ENCODE results near the gene ZNF668.
A peak's percentile ranks its signal among the peaks of the same experiment; 100 is the strongest.

ZNF668 gene

DNA sequence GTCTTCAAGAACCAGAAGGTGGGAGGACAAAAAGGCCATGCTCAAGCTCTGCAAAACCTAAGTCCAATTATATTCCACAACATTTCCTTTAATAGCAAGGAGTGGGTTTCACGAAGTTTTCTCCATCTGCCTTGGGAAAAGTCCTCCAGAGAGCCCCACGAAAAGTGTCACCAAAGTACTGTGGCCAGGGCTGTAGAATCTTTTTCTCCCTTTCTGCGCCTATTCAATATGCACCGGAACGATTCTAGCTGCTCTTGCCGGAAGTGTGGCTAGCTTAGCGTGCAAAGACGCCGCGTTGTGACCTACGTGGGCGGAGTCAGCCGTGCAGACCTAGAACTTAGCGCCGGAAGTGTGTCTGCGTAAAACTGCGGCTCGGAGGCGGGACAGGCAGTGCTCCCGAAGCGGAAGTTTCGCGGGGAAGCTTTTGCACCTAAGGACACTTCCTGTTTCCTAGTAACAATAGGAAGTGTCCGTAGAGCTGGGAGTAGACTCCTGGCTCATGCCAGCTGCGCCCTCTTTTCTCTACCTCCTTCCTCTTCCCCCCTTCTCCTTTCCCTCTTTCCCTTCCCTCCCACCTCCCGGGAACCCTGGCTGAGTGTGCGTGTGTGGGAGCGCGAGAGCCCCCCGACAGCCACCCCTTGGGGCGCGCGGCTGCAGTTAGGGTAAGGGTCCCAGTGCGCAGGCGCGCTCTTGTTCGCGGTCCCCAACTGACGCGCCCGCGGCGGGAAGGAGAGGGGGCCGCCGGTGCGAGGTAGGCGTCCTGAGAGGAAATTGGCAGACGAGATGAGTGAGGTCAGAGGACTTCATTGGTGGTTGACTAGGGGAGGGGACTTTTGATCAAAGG, at the start of gene ZNF668, which contains the start of gene ZNF646:
ZNF668 (minus strand) TSS at position 271 of the 844 bp plus-strand sequence. CDS start 9,781 bp downstream, outside the sequence.
ZNF646 (plus strand) TSS at position 453 of the 844 bp plus-strand sequence. CDS start 1,903 bp downstream, outside the sequence.
- peak; percentile 99 to 100 for DNase-seq

DNA sequence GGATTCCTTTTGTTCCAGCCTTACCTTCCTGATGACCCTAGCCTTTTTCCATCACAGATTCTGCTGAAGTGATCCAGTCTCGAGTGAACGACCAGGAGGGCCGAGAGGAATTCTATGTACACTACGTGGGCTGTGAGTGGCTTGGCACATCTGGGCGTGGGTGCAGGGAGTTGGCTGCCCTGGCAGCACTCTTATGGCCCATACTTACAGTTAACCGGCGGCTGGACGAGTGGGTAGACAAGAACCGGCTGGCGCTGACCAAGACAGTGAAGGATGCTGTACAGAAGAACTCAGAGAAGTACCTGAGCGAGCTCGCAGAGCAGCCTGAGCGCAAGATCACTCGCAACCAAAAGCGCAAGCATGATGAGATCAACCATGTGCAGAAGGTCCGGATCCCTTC, 46.1 kb upstream of the ZNF668 start:
- no peak for DNase-seq

DNA sequence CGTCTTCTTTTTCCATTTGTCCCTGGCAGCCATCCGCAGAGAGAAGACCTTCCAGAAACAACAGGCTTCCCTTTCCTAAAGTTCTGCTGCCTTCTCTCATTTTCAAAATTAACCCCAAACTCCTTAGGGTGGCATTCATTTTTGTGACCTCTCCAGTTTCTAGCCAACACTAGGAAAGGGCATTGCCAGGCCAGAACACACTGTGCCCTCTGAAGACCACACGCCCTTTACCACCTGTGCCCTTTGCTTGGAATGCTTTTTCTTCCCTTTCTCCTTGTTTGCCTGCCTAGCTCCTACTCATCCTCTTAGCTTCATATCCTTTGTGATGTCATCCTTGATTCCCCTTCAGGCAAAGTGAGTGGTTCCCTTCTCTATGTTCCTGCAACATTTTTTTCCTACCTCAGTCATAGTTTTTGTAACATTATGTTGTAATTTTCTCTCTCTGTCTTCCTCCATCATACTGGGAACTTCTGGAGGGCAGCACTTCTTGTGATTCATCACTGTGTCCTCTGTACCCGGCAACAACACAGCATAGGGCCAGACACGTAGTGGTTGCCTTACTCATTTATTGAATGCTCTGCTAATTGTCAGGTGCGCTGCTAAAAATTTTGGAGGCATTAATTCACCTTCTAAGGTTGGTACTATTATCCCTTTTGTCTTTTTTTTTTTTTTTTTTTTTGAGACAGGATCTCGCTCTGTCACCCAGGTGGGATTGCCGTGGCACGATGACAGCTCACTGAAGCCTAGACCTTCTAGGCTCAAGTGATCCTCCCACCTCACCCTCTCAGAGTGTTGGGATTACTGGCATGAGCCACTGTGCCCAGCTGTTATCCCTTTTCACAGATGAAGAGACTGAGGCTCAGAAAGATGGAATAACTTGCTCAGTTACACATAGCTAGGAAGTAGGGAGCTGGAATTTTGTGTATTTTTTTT, 44.4 kb upstream of the ZNF668 start:
- no peak for DNase-seq

DNA sequence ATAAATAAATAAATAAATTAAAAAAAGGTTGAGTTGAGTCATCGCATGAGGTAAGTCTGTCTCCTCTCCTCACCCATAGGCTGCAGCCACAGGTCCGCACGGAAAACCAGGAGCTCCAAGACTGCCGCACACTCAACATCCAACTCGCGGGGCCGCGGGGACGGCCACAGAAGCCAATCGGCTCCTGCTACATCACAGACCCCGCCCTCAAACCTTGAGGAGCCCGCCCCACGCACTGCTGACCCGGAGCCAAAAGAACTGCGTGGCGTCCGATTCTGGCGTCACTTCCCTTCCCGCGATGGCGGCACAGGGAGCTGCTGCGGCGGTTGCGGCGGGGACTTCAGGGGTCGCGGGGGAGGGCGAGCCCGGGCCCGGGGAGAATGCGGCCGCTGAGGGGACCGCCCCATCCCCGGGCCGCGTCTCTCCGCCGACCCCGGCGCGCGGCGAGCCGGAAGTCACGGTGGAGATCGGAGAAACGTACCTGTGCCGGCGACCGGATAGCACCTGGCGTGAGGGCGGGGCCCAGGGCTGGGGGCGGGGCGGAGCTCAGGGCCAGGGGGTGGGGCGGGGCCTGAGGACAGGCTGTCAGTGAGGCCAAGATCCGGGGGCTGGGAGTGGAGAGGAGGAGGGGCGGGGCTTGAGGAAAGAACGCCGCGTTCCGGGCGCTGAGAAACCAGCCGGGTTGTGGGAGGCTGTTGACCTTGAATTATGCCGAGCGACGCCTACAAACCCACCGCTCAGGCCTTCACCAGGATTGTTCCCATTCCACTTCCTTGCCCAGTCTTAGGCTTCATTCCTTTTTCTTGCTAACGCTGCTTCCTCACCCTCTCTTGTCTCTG, 43.6 kb upstream of the ZNF668 start, which contains the start of gene KAT8:
KAT8 (plus strand) TSS at position 281 of the 839 bp plus-strand sequence; CDS start at position 299, 18 bp downstream.
- peak; percentile 99 for DNase-seq

DNA sequence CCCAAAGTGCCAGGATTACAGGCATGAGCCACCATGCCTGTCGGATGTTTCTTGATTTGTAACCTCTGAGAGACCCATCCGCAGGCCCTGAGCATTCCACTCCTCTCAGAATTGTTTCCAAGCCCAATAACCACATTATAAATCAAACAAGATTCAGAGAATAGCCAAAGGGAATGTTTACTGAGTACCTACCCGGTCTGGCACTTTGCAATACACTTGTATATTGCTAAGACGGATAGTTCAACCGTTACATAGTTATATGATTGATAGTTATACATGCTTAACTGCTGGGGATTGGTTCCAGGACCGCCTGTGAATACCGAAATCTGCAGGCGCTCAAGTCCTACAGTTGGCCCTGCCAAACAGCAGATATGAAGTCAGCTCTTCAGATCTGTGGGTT, 40.4 kb upstream of the ZNF668 start:
- no peak for DNase-seq

DNA sequence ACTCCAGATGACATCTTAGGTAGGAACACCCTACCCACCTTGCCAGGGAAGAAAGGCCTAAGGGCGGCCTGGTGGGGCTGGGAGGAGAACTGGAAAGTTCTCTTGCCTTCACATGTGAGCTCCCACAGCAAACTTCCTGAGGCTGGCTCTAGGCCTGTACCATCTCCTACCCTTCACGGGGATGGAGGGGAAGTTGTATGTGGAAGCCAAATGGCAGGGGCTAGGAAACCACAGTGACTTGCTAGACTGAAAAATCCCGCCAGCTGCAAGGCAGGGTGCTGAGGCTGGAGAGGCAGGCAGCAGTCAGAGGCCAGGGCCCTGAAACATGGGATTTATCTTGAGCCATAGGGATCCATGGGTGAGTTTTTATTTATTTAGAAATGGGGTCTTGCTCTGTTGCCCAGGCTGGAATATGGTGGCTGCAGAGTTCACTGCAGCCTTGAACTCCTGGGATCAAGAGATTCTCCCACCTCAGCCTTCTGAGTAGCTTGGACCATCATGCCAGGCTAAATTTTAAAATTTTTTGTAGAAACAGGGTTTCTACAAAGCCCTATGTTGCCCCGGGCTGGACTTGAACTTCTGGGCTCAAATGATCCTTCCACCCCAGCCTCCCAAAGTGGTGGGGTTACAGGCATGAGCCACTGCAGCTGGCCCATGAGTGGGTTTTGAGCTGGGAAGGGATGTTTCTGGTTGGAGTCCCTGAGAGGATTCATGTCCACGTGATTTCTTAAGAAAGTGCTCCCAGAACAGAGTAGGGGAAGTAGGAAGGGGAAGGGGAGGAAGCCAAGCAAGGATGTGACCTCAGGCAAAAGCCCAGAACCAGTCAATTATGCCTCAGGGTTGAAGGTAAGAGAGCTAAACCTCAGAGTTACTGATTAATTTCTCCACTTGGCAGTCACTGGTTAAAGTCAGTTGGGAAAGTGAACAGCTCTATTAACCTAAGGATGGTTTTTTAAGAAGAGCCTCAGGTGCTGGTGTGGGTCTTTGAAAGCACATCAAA, 39.4 kb upstream of the ZNF668 start:
- DNase-seq = no peak

DNA sequence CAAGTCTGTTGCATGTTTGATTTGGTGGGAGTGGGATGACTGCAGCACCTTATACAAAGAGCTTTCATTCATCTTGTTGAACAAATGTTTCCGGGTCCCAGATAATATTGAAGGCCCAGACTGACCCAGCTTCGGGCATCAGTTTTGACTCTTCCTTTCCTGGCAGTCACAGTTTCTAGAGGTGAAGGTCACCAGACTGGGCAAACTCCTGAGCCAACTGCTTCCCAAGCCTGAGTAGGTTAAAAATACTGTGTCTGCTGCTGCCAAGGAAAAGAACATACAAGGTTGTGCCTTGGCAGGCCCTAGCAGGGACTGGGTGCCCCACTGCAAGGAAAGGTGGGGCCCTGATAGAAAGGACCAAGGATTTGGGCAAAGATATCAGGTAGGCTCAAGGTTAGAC, 38.7 kb upstream of the ZNF668 start:
- DNase-seq = no peak

DNA sequence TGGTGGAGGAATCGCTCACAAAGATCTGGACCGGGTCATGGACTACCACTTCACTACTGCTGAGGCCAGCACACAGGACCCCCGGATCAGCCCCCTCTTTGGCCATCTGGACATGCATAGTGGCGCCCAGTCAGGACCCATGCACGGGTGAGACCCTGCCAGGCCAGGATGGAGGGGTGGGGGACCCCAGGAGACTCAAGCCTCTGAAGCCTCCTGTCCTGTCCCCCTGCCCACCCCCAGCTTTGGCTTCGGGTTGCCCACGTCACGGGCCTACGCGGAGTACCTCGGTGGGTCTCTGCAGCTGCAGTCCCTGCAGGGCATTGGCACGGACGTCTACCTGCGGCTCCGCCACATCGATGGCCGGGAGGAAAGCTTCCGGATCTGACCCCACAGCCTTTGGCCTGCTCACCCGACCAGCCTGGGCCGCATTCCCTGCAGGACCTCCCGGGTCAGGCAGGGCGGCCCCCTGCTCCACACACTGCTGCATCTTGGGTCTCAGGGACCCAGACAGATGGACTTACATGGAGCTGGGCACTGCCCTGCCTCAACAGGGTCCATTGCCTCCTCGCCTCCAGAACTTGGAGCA, 37.9 kb upstream of the ZNF668 start:
- DNase-seq = no peak

DNA sequence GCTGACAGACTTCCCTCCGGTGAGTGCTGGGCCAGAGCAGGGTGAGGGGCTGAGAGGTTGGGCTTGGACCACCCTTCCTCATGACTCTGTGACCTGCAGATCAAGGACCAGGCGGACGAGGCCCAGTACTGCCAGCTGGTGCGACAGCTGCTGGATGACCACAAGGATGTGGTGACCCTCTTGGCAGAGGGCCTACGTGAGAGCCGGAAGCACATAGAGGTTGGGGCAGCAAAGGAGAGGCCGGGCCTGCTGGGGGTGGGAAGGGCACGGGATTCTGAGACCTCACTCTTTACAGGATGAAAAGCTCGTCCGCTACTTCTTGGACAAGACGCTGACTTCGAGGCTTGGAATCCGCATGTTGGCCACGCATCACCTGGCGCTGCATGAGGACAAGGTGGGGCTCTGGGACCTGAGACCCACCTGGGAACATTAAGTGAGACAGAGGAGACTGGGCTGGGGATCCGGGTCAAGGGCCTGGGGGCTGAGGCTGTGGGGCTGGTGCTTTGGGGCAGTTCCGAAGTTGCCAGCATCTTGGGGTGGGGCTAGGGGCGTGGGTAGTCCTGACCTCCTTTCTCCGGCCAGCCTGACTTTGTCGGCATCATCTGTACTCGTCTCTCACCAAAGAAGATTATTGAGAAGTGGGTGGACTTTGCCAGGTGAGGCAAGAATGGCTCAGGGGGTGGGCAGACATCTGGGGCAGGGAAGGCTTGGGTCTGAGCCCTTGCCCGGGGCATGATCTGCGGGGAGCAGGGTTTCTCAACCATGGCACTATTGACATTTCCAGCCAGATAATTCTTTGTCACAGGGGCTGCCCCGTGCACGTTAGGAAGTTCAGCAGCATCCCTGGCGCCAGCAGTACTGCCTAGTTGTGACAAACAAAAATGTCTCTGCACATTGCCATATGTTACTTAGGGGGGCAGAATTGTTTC, 36.3 kb upstream of the ZNF668 start:
- no peak for DNase-seq

DNA sequence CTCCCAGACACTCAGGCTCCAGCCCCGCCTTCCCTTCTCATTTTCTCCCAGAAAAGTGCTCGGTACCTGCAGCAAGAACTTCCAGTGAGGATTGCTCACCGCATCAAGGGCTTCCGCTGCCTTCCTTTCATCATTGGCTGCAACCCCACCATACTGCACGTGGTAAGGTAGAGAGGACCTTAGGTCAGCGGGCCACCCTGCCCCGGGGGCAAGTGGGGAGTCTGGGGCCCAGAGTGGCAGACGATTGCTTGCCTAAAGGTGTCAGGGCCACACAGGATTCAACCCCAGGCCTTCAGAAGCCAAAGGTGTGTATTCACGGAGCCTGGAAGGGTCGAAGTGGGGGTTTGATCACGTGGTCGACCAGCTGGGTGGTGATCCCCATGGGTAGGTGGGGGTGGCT, 35.6 kb upstream of the ZNF668 start:
- no peak for DNase-seq

DNA sequence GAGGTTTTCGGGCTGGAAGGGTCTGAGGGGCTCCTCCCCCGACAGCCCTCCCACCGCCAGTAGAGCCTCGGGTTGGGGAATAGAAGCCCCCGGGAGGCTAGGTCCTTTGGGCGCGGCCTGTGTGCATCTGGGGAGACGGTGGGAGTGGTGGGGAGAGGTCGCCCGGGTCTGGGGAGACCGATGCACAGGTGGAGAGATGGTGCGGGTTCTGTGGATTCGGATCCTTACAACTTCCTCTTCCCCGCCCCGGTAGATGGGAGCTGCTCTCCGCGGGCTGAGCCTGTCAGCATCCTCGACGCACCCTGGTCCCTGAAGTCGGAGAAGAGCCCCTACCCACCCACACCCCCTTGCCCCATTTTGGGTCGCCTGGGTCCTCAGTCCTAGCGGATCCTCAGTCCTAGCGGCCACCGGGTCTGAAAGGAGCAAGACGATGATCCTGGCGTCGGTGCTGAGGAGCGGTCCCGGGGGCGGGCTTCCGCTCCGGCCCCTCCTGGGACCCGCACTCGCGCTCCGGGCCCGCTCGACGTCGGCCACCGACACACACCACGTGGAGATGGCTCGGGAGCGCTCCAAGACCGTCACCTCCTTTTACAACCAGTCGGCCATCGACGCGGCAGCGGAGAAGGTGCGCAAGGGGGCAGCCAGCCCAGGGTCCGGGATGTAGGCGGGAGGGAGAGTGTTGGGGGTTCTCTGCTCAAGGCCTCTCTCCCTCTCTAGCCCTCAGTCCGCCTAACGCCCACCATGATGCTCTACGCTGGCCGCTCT, 34.9 kb upstream of the ZNF668 start:
- no peak for DNase-seq

DNA sequence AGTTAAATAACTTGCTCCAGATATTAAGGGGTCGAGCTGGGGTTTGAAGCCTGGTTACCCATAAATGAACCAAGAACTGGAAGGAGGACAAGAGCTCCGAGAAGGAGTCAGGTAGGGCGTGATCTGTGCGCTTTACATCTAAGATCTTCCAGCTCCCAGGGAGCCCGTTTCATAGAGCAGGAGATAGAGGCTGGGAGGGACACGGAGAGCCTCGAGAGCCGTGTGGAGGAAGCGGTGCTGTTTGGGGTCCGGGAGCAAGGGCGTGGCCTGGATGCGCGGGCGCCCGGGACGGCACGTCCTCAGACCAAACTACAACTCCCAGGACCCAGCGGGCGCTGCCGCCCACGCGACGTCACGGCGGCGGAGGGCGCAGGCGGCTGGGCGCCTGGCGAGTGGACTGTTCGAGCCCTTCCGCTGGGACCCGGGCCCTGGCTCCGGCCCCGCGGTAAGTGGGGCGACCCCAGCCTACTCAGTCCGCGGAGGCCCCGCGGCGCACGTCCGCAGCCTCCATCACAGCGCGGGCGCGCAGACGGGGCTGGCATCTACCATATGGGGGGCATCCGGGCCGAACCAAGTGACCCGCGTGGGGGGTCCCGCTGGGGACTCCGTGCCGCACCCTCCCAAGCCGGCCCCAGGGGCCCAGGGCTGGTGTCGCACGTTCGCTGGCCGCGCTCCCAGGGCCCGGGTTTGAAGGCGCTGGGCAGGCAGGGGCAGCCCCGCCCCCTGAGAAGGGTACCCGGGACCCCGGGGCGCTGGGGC, 34.2 kb upstream of the ZNF668 start, which contains the start of gene BCKDK:
BCKDK (plus strand) TSS at position 352 of the 759 bp plus-strand sequence. CDS start 838 bp downstream, outside the sequence.
- peak; percentile 51 to 76 for DNase-seq

DNA sequence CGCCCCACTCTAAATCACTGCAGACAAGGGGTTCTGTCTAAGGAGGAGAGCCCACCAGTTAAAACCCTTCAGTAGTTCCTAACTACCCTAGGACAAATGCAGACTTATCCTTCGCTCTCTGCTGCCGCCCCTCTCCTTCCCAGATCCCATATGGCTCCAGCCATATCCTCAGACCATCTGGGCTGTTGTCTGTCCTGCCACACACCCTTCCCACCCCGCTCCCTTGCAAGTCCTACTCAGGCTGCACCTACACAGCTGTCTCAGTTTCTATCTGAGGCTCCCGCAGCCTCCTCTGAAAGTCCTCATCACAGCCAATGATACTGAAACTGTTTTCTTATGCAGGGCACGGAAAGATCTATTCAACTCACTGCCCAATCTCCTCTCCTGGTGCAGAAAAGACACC, 33.4 kb upstream of the ZNF668 start:
- no peak for DNase-seq

DNA sequence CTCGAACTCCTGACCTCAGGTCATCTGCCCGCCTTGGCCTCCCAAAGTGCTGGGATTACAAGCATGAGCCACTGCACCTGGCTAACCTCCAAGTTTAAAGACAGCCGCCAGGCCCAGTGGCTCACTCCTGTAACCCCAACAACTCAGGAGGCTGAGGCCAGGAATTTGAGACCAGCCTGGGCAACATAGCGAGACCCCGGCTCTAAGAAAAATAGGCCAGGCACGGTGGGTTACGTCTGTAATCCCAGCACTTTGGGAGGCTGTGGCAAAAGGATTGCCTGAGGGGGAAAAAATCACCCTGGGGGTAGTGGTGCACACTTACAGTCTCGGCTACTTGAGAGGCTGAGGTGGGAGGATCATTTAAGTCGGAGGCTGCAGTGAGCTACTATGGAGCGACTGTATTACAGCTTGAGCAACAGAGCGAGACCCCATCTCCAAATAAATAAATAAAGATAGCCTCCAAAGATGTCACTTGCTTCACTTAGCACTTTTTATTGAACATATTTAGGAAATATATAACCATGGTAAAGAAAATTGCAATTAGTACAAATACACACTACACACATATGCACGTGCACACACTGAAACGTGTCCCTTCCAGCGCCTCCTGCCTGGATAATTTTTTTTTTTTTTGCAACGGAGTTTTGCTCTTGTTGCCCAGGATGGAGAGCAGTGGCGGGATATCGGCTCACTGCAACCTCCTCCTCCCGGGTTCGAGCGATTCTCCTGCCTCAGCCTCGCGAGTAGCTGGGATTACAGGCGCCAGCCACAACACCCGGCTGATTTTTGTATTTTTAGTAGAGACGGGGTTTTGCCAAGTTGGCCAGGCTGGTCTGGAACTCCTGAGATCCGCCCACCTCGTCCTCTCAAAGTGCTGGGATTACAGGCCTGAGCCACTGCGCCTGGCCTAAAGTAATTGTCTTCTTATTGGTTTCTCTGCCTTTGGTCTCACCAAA, 32.7 kb upstream of the ZNF668 start:
- DNase-seq = no peak

DNA sequence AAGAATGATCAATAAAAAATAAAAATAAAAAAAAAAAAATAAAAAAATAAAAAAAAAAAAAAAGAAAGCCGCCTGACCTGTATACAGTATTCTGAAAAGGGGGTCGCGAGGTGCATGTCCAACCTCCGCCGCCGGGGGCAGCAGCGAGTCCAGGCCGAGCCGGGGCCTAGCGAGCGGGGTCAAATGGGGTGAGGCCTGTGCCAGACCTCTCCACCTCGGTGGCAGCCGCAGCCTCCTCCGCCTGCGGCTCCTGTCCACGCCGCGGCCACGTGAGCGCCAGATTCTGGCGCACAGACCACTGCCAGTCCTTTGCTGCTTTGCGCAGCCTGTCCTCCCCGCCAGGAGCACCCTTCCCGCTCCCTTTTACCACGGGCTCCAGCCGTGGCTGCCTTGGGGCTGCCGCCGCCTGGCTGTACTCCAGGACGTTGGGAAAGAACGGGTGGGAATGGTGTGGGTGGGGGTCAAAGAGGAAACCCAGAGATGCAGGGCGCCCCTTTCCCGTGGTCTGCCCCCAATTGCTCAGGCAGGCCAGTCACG, 31.7 kb upstream of the ZNF668 start:
- DNase-seq = no peak

Data from NCI-H1930 (cell line).